22Rv1 (cell line): ENCODE data around the gene CDK5.
A peak's percentile ranks its signal among the peaks of the same experiment; 100 is the strongest.

Experiments
- H3K27ac ChIP-seq: fragments of 450-650 bp; 2 replicates; pipeline ENCODE4 v1.5.1; 2017
- CTCF ChIP-seq: fragments of 450-650 bp; IDR thresholded peaks from 2 replicates; pipeline ENCODE4 v1.5.1; 2017; ENCODE audit warnings: mild to moderate bottlenecking
- ZFX ChIP-seq: fragments of 450-650 bp; IDR thresholded peaks from 2 replicates; pipeline ENCODE4 v1.6.1; 2017; ENCODE audit warnings: antibody characterized with exemption, borderline replicate concordance

Gene CDK5

DNA sequence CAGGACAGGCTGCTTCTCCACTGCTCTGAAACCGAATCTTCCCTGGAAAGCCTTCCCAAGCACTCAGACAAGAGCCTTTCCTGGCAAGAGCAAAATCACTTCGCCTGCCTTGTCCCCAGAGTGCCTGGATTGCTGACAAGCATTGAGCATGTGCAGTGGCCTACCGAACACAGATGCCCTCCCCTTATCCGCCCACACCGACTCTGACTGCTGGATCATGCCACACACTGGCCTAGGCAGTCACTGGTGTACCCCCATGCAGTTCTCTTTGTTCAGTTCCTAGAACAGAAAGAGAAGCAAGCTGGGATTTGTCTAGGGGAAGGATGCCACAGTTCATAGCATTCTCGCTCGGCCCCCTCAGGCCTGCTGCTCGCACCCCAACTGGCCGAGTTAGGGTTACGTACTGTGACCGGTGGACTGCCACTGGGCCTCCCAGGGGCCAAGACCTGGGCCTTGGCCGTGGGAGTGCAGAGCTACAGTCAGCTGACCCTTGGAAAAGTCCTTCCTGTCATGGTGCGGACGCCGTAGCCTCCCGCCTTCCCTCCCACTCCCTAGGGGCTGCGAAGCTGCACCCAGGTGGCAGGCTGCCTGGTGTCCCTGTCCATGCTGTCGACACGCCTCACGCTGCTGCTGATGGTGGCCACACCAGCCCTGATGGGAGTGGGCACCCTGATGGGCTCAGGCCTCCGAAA is 22.5 kb downstream of the CDK5 start:
- TF ChIP-seq ZFX (no peak), CTCF (no peak)
- H3K27ac ChIP-seq, result no peak overlapping the region

DNA sequence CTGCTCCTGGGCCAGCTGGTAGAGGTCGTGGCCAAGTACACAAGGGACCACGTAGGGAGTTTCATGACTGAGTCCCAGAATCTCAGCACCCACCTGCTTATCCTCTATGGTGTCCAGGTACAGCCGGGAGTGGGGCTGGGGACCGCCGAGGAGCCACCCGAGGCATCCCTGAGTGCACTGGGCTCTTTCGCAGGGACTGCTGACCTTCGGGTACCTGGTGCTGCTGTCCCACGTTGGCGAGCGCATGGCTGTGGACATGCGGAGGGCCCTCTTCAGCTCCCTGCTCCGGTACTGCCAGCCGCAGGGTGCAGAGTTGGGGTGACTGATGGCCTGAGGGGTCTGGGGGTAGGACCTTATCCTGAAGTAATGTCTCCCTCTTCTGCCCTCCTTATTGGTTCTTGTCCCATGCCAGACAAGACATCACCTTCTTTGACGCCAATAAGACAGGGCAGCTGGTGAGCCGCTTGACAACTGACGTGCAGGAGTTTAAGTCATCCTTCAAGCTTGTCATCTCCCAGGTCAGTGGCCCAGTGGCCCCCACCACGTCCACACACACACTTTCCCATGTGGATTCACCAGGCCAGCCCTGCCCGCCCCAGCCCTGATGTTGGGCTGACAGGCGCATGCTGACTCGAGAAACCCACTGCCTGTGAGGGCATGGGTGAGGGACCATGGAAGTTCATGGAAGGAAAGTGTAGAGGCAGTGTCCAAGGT is 23.2 kb downstream of the CDK5 start:
- no peak overlapping the region for H3K27ac ChIP-seq
- no peak for TF ChIP-seq ZFX
- no peak for TF ChIP-seq CTCF

DNA sequence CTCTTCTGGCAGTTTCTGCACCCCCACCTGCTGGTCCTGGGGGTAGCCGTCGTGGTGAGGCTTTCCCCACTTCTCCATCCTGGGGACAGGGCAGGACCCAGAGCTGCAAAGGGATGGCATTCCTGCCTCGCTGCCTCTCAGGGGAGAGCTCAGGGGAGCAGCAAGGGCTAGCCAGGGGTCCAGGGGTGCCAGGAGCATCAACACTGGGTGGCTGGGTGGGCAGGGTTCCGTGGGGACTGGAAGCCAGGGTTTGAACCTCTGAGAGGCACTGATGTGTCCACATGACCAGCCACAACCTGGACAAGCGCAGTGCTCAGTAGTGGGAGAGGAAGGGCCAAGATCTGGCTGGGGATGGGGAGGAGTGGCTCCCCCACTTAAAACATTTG is 23.8 kb downstream of the CDK5 start:
- TF ChIP-seq CTCF, result no peak

DNA sequence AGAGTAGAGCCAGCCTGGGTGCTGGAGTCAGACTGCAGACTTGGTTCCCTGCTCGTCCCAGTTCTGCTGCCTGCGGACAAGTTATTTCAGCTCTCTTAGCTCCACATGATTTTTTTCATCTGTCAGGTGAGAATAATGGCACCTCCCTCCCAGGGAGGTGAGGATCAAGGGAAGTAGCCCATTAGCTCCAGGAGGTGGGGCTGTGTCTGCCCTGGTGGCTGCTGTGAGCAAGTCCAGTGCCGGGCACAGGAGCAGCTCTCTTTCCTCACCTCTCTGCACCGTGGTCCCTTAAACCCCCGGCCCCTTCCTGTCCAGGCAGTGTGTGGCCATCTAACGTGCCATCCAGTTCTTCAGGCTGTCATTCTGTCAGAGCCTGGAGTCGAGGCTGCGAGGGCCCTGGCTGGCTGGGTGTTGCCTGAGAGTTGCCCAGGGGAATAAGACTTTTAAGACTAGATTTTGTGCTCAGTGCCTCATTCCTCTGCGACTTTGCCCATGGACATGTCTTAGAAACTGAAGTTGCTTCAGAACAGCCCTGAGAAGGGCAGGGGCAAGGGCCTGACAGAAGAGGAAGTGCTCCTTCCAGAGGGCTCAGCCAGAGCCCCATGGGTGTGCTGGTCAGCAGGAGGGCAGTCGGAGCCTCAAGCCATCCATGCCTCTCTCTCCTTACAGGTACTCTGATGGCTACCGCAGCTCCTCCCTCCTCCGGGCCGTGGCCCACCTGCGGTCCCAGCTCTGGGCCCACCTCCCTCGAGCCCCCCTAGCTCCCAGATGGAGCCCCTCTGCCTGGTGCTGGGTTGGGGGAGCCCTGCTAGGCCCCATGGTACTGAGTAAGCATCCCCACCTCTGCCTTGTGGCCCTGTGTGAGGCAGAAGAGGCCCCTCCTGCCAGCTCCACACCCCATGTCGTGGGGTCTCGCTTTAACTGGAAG is 24.5 kb downstream of the CDK5 start:
- TF ChIP-seq ZFX, result no peak
- no peak for TF ChIP-seq CTCF
- no peak overlapping the region for H3K27ac ChIP-seq

More for the DNA sequence above, 23.8 kb downstream of the CDK5 start:
- no peak overlapping the region for H3K27ac ChIP-seq

- TF ChIP-seq ZFX, result no peak
- TF ChIP-seq CTCF, result no peak
- H3K27ac ChIP-seq, result no peak overlapping the region
These were observed 26.7 kb downstream of the CDK5 start for GRCh38 chr7:151031011-151031410.

DNA sequence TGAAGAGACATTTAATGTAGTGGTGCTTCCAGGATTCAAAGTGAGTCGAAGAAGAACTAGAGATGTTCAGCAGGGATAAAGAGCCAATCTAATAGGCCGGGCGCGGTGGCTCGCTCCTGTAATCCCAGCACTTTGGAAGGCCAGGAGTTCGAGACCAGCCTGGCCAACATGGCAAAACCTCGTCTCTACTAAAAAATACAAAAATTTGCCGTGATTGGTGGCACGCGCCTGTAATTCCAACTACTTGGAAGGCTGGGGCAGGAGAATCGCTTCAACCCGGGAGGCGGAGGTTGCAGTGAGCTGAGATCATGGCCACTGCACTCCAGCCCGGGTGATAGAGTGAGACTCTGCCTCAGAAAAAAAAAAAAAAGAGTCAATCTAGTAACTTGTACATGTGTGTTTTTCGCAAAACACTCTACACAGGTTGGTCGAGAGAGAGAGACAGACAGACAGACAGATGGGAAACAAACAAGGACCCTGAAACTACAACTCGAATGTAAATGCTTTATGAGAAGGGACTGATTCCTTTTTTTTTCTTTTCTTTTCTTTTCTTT is 28.7 kb downstream of the CDK5 start:
- TF ChIP-seq ZFX (no peak), CTCF (peak; percentile 61)
- H3K27ac ChIP-seq, result peak overlapping the region; percentile 77
